IPS-NIHi7 (cell line): ENCODE data around the gene EVPL.
"Not testable (repeated sequence)": the region's sequence is repeated elsewhere in the genome, so short reads cannot be mapped to it uniquely, and the experiment has no call there.

ENCODE experiments used
- DNase-seq: peaks from one replicate; pipeline ENCODE4 v3.0.0; 2012; ENCODE audit warnings: mixed read lengths; ENCODE audit errors: extremely low spot score

The EVPL gene

GRCh38 chr17:75996665-75997590 is 30.2 kb downstream of the EVPL start:
- no peak for DNase-seq

- peak; percentile 8 for DNase-seq
Observed at GRCh38 chr17:75995385-75995925, 31.7 kb downstream of the EVPL start.

GRCh38 chr17:75994802-75995370 is 32.2 kb downstream of the EVPL start:
- DNase-seq: no peak

GRCh38 chr17:75991396-75991795 is 35.7 kb downstream of the EVPL start:
- DNase-seq: no peak

- no peak for DNase-seq
Observed at GRCh38 chr17:75987041-75987440, 40.1 kb downstream of the EVPL start.

GRCh38 chr17:75985986-75986385 is 41.1 kb downstream of the EVPL start:
- no peak for DNase-seq

- DNase-seq: peak; percentile 70
Observed at GRCh38 chr17:75983501-75984181, 43.5 kb downstream of the EVPL start.

GRCh38 chr17:75981019-75981615 is 46.0 kb downstream of the EVPL start:
- no peak for DNase-seq

GRCh38 chr17:75980188-75981018 is 46.7 kb downstream of the EVPL start:
- no peak for DNase-seq

- no peak for DNase-seq
Observed at GRCh38 chr17:75979705-75980187, 47.4 kb downstream of the EVPL start.

GRCh38 chr17:75978938-75979704 is 48.0 kb downstream of the EVPL start, which contains the start of the genes ACOX1 and TEN1:
TSS of gene ACOX1 (minus strand) at chr17:75979166. CDS start at chr17:75979073, 93 bp downstream.
TSS of gene TEN1 (plus strand) at chr17:75979240. CDS start at chr17:75986193, 6,953 bp downstream.
- peak; percentile 92 for DNase-seq

- no peak for DNase-seq
Observed at GRCh38 chr17:75976175-75976848, 50.8 kb downstream of the EVPL start.

- no peak for DNase-seq
Observed at GRCh38 chr17:75975757-75976174, 51.3 kb downstream of the EVPL start.

- not testable (repeated sequence) for DNase-seq
Observed at GRCh38 chr17:75975187-75975586, 51.9 kb downstream of the EVPL start.

GRCh38 chr17:75970626-75971025 is 56.5 kb downstream of the EVPL start:
- no peak for DNase-seq

- DNase-seq: no peak
Observed at GRCh38 chr17:75970011-75970523, 57.0 kb downstream of the EVPL start.

GRCh38 chr17:75969044-75969443 is 58.1 kb downstream of the EVPL start:
- not testable (repeated sequence) for DNase-seq

- no peak for DNase-seq
Observed at GRCh38 chr17:75965468-75965867, 61.6 kb downstream of the EVPL start.
